Keratinocyte (primary cell): Measurements from ENCODE around the gene CDH13. TPM values are rescaled to one million over a fixed set of nuclear protein-coding genes. Genes with fewer than 3 reads are reported as not detected.

Experiments used
- DNase-seq: peaks from one replicate; pipeline ENCODE4 v3.0.0-alpha.2; 2011; ENCODE audit warnings: low read depth, missing footprints, low spot score
- FAIRE-seq: peaks from 2 replicates; lab custom pipeline; 2011; peaks lifted over from hg19 to GRCh38; lab: Jason Lieb, UNC
- H2AFZ ChIP-seq: 2 replicates; pipeline ENCODE4 v1.6.0; 2012; ENCODE audit warnings: low read length, control low read depth, inconsistent platforms; ENCODE audit not compliant: control insufficient read depth
- H3K27ac ChIP-seq: 2 replicates; pipeline ENCODE4 v1.5.1; 2011; ENCODE audit warnings: low read length; ENCODE audit not compliant: control insufficient read depth, insufficient read depth
- H3K27me3 ChIP-seq: 3 replicates; pipeline ENCODE4 v1.6.0; 2011; ENCODE audit warnings: low read length; ENCODE audit not compliant: control insufficient read depth, insufficient read depth; ENCODE audit errors: extremely low read depth
- H3K36me3 ChIP-seq, 2 experiments: 2 replicates in 1 of 2; 3 replicates in 1 of 2; pipeline ENCODE4 v1.5.1; 2011; ENCODE audit warnings: low read length in 2 of 2, mild to moderate bottlenecking in 1 of 2; ENCODE audit not compliant: control insufficient read depth in 2 of 2, insufficient read depth in 2 of 2; ENCODE audit errors: extremely low read depth in 1 of 2
- H3K4me1 ChIP-seq: 3 replicates; pipeline ENCODE4 v1.5.1; 2011; ENCODE audit warnings: low read length; ENCODE audit not compliant: control insufficient read depth, insufficient read depth; ENCODE audit errors: extremely low read depth
- H3K4me2 ChIP-seq: 3 replicates; pipeline ENCODE4 v1.6.0; 2011; ENCODE audit warnings: low read depth, low read length; ENCODE audit not compliant: control insufficient read depth, insufficient read depth; ENCODE audit errors: extremely low read depth
- H3K4me3 ChIP-seq, 3 experiments: fragments of 200-600 bp in 1 of 3; sonication (generic) in 1 of 3; 2 replicates in 2 of 3; 3 replicates in 1 of 3; pipeline ENCODE4 v1.5.1; 2011 to 2016; ENCODE audit warnings: low read length in 3 of 3, mild to moderate bottlenecking in 3 of 3, control low read depth in 2 of 3, inconsistent platforms in 1 of 3, low read depth in 1 of 3, mixed read lengths in 1 of 3, mixed run types in 1 of 3, moderate library complexity in 1 of 3; ENCODE audit not compliant: control insufficient read depth in 2 of 3, insufficient read depth in 2 of 3; ENCODE audit errors: extremely low read depth in 1 of 3
- H3K79me2 ChIP-seq: 2 replicates; pipeline ENCODE4 v1.6.0; 2012; ENCODE audit warnings: low read length; ENCODE audit not compliant: control insufficient read depth, insufficient read depth
- H3K9ac ChIP-seq: 3 replicates; pipeline ENCODE4 v1.6.0; 2011; ENCODE audit warnings: low read length; ENCODE audit not compliant: control insufficient read depth, insufficient read depth; ENCODE audit errors: extremely low read depth
- H3K9me1 ChIP-seq: 3 replicates; pipeline ENCODE4 v1.6.0; 2011; ENCODE audit warnings: low read length; ENCODE audit not compliant: control insufficient read depth, insufficient read depth; ENCODE audit errors: extremely low read depth
- H3K9me3 ChIP-seq: 2 replicates; pipeline ENCODE4 v1.5.1; 2012; ENCODE audit warnings: low read depth, low read length; ENCODE audit not compliant: control insufficient read depth
- H4K20me1 ChIP-seq: 3 replicates; pipeline ENCODE4 v1.6.0; 2011; ENCODE audit warnings: low read length; ENCODE audit not compliant: control insufficient read depth, insufficient read depth; ENCODE audit errors: extremely low read depth
- CTCF ChIP-seq, 3 experiments: IDR thresholded peaks in 1 of 3; conservative IDR thresholded peaks in 1 of 3; optimal IDR thresholded peaks in 1 of 3; 2 replicates in 2 of 3; 3 replicates in 1 of 3; pipeline versions ENCODE3 to v1.5.1; 2011; ENCODE audit warnings: low read length in 3 of 3, mild to moderate bottlenecking in 3 of 3, moderate library complexity in 2 of 3, control low read depth in 1 of 3, inconsistent platforms in 1 of 3; ENCODE audit not compliant: insufficient read depth in 2 of 3; ENCODE audit errors: extremely low read depth in 1 of 3
- EZH2 ChIP-seq: IDR thresholded peaks from one replicate; pipeline ENCODE4 v1.6.1; 2012; ENCODE audit warnings: inconsistent platforms, mild to moderate bottlenecking, low read length, moderate library complexity
- dilution Hi-C: fragments of 300-500 bp; cut with MboI; formaldehyde crosslinking; loops from one replicate; pipeline ENCODE4 v1.7.0; 2020; ENCODE audit warnings: low sequenced_read_pairs; ENCODE audit not compliant: extremely low pct_ligation_motif_present
- polyA plus RNA-seq, 5 experiments: library from polyadenylated mRNA; depleted of rRNA in 3 of 5; stranded (reverse) in 3 of 5; stranded (forward) in 1 of 5; unstranded in 1 of 5; fragments of >200 nt; gene quantifications; 1 replicate in 1 of 5; 2 replicates in 3 of 5; 3 replicates in 1 of 5; pipeline versions ENCODE4 v1.2.1 to v1.2.3, GENCODE V29; 2011 to 2012; ENCODE audit warnings: missing spikeins in 2 of 5, low read depth in 1 of 5, low replicate concordance in 1 of 5

The CDH13 gene
- polyA plus RNA-seq, 1 donor (not counting 4 experiments of a cell fraction or from before 2014, with no cell fraction given) = 111 TPM

- Histone ChIP-seq H3K4me1 (no peaks in the 10 kb centered on the region), H3K27me3 (no peaks in the 10 kb centered on the region), H3K36me3 (peaks cover 3 to 20% of the 10 kb centered on the region in 2 experiments), H3K9ac (no peak overlapping the region), H3K9me3 (no peaks in the 10 kb centered on the region), H2AFZ (no peak overlapping the region), H3K27ac (no peak overlapping the region), H3K9me1 (peaks cover 3% of the 10 kb centered on the region), H4K20me1 (no peaks in the 10 kb centered on the region), H3K4me2 (no peak overlapping the region), H3K79me2 (peaks cover 54% of the 10 kb centered on the region), H3K4me3 (no peak overlapping the region)
- DNase-seq = no peak
- FAIRE-seq = no peak
- dilution Hi-C loops = no loop called here
- TF ChIP-seq EZH2 (no peak), CTCF (optimal IDR thresholded peaks at IDR 0.05 in 1 of 3, IDR thresholded peaks at IDR 0.05 in 1 of 3, conservative IDR thresholded peaks at IDR 0.05 in 1 of 3; ENCODE audit: extremely low read depth in 1 of 3, insufficient read depth in 2 of 3, low read length in 3 of 3) (no peak)
Measured at GRCh38 chr16:82685526-82685925, 58.8 kb downstream of the CDH13 start.

- Histone ChIP-seq H4K20me1 (no peaks in the 10 kb centered on the region), H3K9ac (no peak overlapping the region), H2AFZ (no peak overlapping the region), H3K9me3 (no peaks in the 10 kb centered on the region), H3K9me1 (no peaks in the 10 kb centered on the region), H3K27ac (no peak overlapping the region), H3K4me1 (peaks cover 20% of the 10 kb centered on the region), H3K27me3 (no peaks in the 10 kb centered on the region), H3K4me2 (no peak overlapping the region), H3K79me2 (peaks cover 45% of the 10 kb centered on the region), H3K36me3 (no peaks in the 10 kb centered on the region), H3K4me3 (no peak overlapping the region)
- TF ChIP-seq CTCF (optimal IDR thresholded peaks at IDR 0.05 in 1 of 3, IDR thresholded peaks at IDR 0.05 in 1 of 3, conservative IDR thresholded peaks at IDR 0.05 in 1 of 3; ENCODE audit: extremely low read depth in 1 of 3, insufficient read depth in 2 of 3, low read length in 3 of 3) (no peak), EZH2 (no peak)
- dilution Hi-C loops = no loop called here
- FAIRE-seq (peak; percentile 26), DNase-seq (peak; percentile 32)
Measured at GRCh38 chr16:82694239-82694874, 67.6 kb downstream of the CDH13 start.
